HG03060 (cell line): ENCODE measurements around the gene NR5A2.

Source experiments
- ATAC-seq: cut with Tn5 transposase; IDR thresholded peaks from one replicate; pipeline ENCODE4 v1.9.1; 2021; ENCODE audit warnings: low read depth, moderate number of reproducible peaks; ENCODE audit not compliant: unreplicated experiment

Gene NR5A2

GRCh38 chr1:200053646-200054045 lies 26.1 kb downstream of the NR5A2 start:
- no peak for ATAC-seq

DNA sequence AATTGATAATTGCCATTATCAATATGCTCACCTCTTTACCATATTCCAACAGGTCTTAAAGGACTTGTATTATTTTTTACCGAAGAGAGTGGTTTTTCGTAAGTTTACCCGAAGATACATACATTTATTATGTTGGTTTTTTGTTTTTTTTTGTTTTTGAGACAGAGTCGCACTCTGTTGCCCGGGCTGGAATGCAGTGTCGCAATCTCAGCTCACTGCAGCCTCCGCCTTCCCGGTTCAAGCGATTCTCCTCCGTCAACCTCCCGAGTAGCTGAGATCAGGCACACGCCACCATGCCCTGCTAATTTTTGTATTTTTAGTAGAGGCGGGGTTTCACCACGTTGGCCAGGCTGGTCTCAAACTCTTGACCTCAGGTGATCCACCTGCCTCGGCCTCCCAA lies 30.8 kb downstream of the NR5A2 start:
- ATAC-seq: no peak

- no peak for ATAC-seq
These were observed 34.6 kb downstream of the NR5A2 start for GRCh38 chr1:200062143-200062542.

DNA sequence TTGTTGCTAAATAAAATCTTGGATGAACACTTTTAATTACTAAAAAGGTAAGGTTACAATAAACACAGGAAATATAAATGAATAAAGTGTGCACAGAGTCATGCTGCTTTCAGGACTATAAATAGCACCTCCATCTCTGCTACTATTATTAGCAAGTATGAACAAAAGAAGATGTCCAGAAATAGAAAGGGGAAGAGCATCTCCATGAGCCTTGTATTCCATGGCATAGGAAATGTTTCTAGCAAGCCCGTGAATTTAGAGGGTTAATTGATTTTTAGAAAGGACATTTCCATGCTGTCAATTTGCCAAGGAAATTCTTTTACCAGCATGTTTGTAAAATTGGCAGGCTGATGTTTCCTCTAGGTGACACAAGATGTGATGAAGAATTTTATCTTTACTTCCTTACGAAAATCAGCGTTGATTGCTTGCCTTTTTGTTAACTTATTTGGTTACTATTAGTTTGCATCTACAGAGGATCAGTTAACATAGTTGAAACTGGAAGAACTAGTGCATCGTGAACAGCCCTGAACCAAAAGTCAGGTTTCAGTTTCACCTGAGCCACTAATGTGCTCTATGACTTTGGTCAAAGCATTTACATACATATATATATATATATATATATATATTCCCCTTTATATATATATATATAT lies 45.3 kb downstream of the NR5A2 start:
- ATAC-seq: peak; percentile 60

DNA sequence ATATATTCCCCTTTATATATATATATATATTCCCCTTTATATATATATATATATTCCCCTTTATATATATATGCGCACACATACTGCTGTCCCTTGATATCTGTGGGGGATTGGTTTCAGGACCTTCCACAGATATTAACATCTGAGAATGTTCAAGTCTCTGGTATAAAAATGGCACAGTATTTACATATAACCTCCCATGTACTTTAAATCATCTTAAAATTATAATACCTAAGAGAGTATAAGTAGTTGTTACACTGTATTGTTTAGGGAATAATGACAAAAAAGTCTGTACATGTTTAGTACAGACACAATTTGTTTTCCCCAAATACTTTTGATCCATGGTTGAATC lies 45.8 kb downstream of the NR5A2 start:
- ATAC-seq: no peak

GRCh38 chr1:200075522-200075921 lies 48.0 kb downstream of the NR5A2 start:
- ATAC-seq: no peak

GRCh38 chr1:200075938-200076546 lies 48.5 kb downstream of the NR5A2 start:
- no peak for ATAC-seq

- no peak for ATAC-seq
These were observed 51.9 kb downstream of the NR5A2 start for GRCh38 chr1:200079232-200079940.

- ATAC-seq: no peak
These were observed 53.9 kb downstream of the NR5A2 start for GRCh38 chr1:200081151-200081968.

- ATAC-seq: no peak
These were observed 54.4 kb downstream of the NR5A2 start for GRCh38 chr1:200081969-200082245.

- ATAC-seq: no peak
These were observed 54.8 kb downstream of the NR5A2 start for GRCh38 chr1:200082329-200082728.

DNA sequence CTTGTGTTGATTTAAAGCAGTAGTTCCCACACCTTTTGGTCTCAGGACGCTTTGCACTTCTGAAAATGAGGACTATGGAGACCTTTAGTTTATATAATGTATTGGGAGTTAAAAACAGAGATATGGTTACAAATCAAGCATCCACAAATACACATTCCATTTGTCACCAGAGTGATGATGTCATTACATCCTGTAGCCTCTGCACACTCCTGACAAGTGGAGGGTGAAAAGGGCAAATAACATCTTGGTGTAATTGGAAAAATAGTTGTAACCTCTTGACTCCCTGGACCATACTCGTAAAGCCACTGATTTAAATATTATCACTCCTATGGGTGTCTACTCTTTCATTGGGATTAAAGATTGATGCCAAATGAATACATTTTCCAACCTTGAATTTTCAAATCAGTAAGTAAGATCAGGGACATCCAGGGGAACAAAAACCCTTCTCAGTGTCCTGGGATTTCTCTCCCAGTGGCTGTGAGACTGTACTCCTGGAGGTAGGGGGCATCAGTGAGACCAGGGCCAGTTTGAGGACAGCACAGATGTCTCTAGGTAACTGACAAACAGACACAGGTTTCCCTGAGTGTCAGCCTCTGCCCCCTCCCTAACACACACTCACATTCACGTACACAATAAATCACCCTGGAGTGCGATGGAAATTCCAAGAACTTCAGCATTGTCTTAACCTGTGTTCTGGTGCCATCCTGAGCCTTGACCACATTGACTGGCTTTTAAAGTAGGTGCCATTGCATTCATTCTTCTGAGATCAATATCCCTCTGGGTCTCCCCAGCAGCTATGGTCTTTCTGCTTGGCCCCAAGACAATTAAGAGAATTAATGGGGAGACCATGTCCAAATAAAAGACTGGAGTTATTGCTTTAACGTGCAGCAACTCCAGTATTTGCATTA lies 63.0 kb downstream of the NR5A2 start:
- ATAC-seq: no peak

DNA sequence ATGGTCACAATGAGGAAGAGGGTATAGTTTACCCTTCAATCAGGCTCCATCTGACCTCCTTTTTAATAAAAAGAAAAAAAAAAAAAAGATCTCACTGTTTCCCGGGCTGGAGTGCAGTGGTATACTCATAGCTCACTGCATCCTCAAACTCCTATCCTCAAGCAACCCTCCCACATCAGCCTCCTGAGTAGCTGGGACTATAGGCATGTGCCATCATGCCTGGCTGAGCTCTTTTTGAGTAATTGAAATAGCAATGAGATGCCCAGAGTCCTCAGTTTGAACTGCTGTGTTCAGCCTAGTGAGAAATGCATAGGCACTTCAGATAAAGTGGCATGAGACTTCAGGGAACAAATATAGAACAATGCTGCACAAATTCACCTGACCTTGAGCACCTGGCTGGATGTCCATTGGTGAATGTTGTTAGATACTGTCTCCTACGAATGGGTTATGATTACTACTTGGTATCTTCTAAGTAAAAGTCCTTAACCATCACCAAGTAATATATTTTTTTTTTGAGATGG lies 67.6 kb downstream of the NR5A2 start:
- ATAC-seq: no peak

GRCh38 chr1:200096774-200097173 lies 69.3 kb downstream of the NR5A2 start:
- no peak for ATAC-seq

DNA sequence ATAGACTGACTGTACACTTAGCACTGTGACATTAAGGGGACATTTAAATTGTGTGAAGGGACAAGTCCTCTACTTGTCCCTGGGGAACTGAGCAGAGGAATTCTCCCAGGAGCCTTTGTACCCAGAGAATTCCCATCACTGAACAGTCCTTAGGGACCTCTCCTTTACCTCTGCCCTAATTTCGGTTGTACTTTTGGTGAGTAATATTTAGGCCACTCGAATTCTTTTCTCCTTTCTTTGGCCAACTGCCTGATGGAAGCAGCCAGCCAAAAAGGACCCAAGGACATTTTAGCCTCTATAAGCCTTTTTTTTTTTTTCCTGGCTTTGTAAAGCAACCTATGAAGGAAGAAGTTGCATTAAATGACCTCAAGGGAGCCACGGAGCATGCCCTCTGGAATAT lies 71.5 kb downstream of the NR5A2 start:
- no peak for ATAC-seq

GRCh38 chr1:200103966-200104583 lies 76.6 kb downstream of the NR5A2 start:
- ATAC-seq: no peak

DNA sequence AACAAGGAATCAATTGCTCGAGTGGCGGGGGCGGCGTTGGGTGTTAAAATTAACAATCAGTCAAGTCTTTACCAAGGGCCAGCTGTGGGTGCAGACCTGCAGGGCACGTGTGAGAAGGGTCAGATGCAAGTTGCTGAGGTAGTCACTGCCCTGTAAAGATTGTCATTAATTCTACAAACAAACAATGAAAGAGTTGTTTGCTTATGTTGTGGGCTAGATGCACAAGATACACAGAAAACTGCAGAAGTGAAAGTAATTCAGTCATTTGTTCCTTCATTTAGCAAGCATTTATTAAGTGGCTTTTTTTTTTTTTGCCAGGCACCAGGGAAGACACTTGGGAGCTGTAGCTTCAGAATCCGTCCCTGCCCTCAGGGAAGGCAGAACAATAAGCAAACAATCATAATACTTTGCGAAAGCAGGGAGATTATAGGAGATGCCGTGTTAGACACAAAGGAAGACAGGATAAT lies 79.5 kb downstream of the NR5A2 start:
- no peak for ATAC-seq

DNA sequence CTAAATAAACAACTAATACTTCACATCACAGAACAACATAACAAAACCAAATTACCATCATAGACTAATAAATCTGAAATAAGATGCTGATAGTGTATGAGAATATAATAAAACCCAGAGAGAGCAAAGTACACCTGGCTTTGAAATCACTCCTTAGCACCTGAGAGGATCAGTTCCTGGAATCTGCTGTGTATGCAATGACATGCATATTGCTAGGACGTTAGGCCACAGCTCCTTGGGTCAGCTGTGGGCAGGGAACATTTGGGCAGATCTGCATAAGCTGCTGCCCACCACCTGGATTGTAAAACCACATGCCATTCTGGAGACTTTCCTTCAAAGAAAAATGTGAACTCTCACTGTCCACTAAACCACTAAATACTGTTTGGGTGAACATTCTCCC lies 81.1 kb downstream of the NR5A2 start:
- no peak for ATAC-seq

DNA sequence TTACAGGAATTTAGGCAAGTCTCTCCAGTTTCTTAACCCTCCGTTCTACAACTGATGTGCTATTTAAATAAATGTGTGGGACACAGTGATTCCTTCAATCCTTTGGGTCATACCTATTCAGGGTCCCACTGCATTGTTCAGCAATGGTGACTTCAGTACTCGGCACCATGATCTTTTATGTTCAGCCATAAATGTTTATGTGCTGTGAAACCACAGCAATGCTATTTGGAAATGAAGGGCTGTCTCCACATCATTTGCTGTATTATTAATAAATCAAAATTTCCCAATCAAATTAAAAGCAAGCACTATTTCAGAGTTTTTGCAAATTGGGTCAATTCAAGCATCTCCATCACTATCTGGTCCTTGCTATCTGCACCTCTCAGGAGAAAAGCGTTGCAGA lies 84.8 kb downstream of the NR5A2 start:
- no peak for ATAC-seq

- ATAC-seq: no peak
These were observed 88.0 kb downstream of the NR5A2 start for GRCh38 chr1:200115532-200115931.
